GM21381 (cell line): ENCODE results near the gene PXT1.
A peak's percentile ranks its signal among the peaks of the same experiment; 100 is the strongest.

ENCODE experiments used
- ATAC-seq: cut with Tn5 transposase; IDR thresholded peaks from one replicate; pipeline ENCODE4 v1.9.1; 2021; ENCODE audit warnings: mild to moderate bottlenecking, moderate library complexity; ENCODE audit not compliant: unreplicated experiment

PXT1 gene

GRCh38 chr6:36349240-36349639 lies 93.4 kb downstream of the PXT1 start:
- ATAC-seq, result no peak

- ATAC-seq, result no peak
Observed at GRCh38 chr6:36347621-36348020, 95.0 kb downstream of the PXT1 start.

- no peak for ATAC-seq
Observed at GRCh38 chr6:36346486-36347273, 96.0 kb downstream of the PXT1 start.

- no peak for ATAC-seq
Observed at GRCh38 chr6:36345681-36346466, 96.8 kb downstream of the PXT1 start.

GRCh38 chr6:36343109-36343680 lies 99.5 kb downstream of the PXT1 start:
- no peak for ATAC-seq

- peak; percentile 52 for ATAC-seq
Observed at GRCh38 chr6:36340618-36341454, 101.8 kb downstream of the PXT1 start.
